Jurkat, Clone E6-1 (cell line): Measurements from ENCODE around the gene AXIN1.
"Not testable (repeated sequence)": the region's sequence is repeated elsewhere in the genome, so short reads cannot be mapped to it uniquely, and the experiment has no call there.

Experiments used
- DNase-seq: peaks from one replicate; pipeline ENCODE4 v3.0.0-alpha.2; 2011; ENCODE audit warnings: low read depth, low spot score
- H3K4me3 ChIP-seq: 2 replicates; pipeline ENCODE4 v1.5.1; 2011; ENCODE audit warnings: mild to moderate bottlenecking, low read length, control low read depth, moderate library complexity

AXIN1 gene

GRCh38 chr16:383326-384051, 31.0 kb upstream of the AXIN1 start:
- peak; percentile 59 for DNase-seq
- peak overlapping the region; percentile 74 for H3K4me3 ChIP-seq

GRCh38 chr16:381789-382717, 29.5 kb upstream of the AXIN1 start, which contains the start of gene PGAP6:
TSS of gene PGAP6 (minus strand) at chr16:381978. CDS start at chr16:381821, 157 bp downstream.
- peak within 1 kb of the TSS; percentile 74 for H3K4me3 ChIP-seq
- DNase-seq, result no peak

GRCh38 chr16:381012-381788, 28.7 kb upstream of the AXIN1 start:
- DNase-seq, result no peak
- peak overlapping the region; percentile 66 for H3K4me3 ChIP-seq

GRCh38 chr16:380762-381011, 28.2 kb upstream of the AXIN1 start:
- peak overlapping the region; percentile 66 for H3K4me3 ChIP-seq
- DNase-seq, result no peak

- H3K4me3 ChIP-seq, result peak overlapping the region; percentile 66
- peak; percentile 83 for DNase-seq
Measured at GRCh38 chr16:379961-380761, 27.6 kb upstream of the AXIN1 start.

- DNase-seq, result no peak
- H3K4me3 ChIP-seq, result peak overlapping the region; percentile 66; the same call in 1 of the 2 replicates
Measured at GRCh38 chr16:379183-379960, 26.8 kb upstream of the AXIN1 start.

- no peak for DNase-seq
- H3K4me3 ChIP-seq, result no peak overlapping the region
Measured at GRCh38 chr16:378821-379182, 26.3 kb upstream of the AXIN1 start.

- not testable (repeated sequence) for DNase-seq, H3K4me3 ChIP-seq
Measured at GRCh38 chr16:378113-378820, 25.7 kb upstream of the AXIN1 start.

GRCh38 chr16:377419-377951, 25.0 kb upstream of the AXIN1 start:
- H3K4me3 ChIP-seq, result no peak overlapping the region
- no peak for DNase-seq

- H3K4me3 ChIP-seq, result no peak overlapping the region
- no peak for DNase-seq
Measured at GRCh38 chr16:376817-377418, 24.4 kb upstream of the AXIN1 start.

GRCh38 chr16:375927-376816, 23.6 kb upstream of the AXIN1 start:
- no peak overlapping the region for H3K4me3 ChIP-seq
- no peak for DNase-seq

GRCh38 chr16:375212-375611, 22.7 kb upstream of the AXIN1 start:
- no peak overlapping the region for H3K4me3 ChIP-seq
- no peak for DNase-seq

- no peak for DNase-seq
- no peak overlapping the region for H3K4me3 ChIP-seq
Measured at GRCh38 chr16:374616-374926, 22.0 kb upstream of the AXIN1 start.

GRCh38 chr16:373848-374615, 21.5 kb upstream of the AXIN1 start:
- no peak overlapping the region for H3K4me3 ChIP-seq
- no peak for DNase-seq

GRCh38 chr16:373020-373598, 20.6 kb upstream of the AXIN1 start:
- DNase-seq, result no peak

More at GRCh38 chr16:373020-373598, 20.6 kb upstream of the AXIN1 start:
- H3K4me3 ChIP-seq, result no peak overlapping the region
